Measurements from ENCODE around the gene USP24.

DNA sequence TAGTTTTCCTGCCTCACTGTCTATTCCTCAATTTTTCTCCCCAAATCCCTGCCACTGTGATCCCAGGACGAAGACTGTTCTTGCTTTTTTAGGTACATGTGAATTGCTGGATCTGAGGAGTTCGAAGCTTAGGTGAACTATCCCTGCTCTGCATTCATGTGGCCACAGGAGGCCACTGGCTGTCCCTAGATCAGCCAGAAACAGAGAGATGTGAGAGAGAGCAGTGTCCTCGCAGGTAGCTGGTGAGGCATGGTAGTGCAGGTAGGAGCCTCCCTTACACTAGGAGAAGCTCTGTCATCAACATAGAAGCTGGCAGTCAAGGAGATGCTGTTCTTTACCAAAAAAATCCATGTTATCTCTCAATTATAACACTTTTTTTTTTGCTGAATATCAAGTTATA lies 71.5 kb downstream of the USP24 start:
- TF ChIP-seq EZH2phosphoT487 (IDR thresholded peaks at IDR 0.05; ENCODE audit: borderline replicate concordance) = no peak
- TF ChIP-seq, protein P1, sequence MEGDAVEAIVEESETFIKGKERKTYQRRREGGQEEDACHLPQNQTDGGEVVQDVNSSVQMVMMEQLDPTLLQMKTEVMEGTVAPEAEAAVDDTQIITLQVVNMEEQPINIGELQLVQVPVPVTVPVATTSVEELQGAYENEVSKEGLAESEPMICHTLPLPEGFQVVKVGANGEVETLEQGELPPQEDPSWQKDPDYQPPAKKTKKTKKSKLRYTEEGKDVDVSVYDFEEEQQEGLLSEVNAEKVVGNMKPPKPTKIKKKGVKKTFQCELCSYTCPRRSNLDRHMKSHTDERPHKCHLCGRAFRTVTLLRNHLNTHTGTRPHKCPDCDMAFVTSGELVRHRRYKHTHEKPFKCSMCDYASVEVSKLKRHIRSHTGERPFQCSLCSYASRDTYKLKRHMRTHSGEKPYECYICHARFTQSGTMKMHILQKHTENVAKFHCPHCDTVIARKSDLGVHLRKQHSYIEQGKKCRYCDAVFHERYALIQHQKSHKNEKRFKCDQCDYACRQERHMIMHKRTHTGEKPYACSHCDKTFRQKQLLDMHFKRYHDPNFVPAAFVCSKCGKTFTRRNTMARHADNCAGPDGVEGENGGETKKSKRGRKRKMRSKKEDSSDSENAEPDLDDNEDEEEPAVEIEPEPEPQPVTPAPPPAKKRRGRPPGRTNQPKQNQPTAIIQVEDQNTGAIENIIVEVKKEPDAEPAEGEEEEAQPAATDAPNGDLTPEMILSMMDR (conservative IDR thresholded peaks at IDR 0.05; ENCODE audit: low read length) = no peak; the same call in 1 of the 2 replicates
